Endothelial cell of umbilical vein (primary cell): ENCODE data around the gene RPL3.

Experiments
- EZH2 ChIP-seq: IDR thresholded peaks from 2 replicates; pipeline ENCODE4 v1.6.1; 2012; ENCODE audit warnings: borderline replicate concordance, low read depth, mild to moderate bottlenecking, moderate library complexity, low read length, inconsistent platforms; ENCODE audit not compliant: severe bottlenecking
- FOS ChIP-seq: IDR thresholded peaks from 2 replicates; pipeline ENCODE4 v1.6.1; 2011; ENCODE audit warnings: mild to moderate bottlenecking, low read length, moderate library complexity, borderline replicate concordance; ENCODE audit not compliant: insufficient read depth
- MYC ChIP-seq: IDR thresholded peaks from one replicate; pipeline ENCODE4 v1.6.1; 2011; ENCODE audit warnings: mild to moderate bottlenecking, low read depth, low read length
- POLR2A ChIP-seq: IDR thresholded peaks from 2 replicates; pipeline ENCODE4 v1.6.1; 2012; ENCODE audit warnings: low read depth, mild to moderate bottlenecking, control low read depth, low read length
- POLR2AphosphoS5 ChIP-seq: IDR thresholded peaks from 2 replicates; pipeline ENCODE4 v1.6.1; 2012; ENCODE audit warnings: low read depth, mild to moderate bottlenecking, control low read depth, low read length, moderate library complexity; ENCODE audit not compliant: insufficient read depth
- TF ChIP-seq, protein P1 (sequence below), 2 donors: IDR thresholded peaks; 1 replicate in 1 of 2; 2 replicates in 1 of 2; pipeline ENCODE4 v1.5.1; 2011; ENCODE audit warnings: low read length in 2 of 2, mild to moderate bottlenecking in 2 of 2, moderate library complexity in 2 of 2, control low read depth in 1 of 2, inconsistent platforms in 1 of 2, low read depth in 1 of 2; ENCODE audit not compliant: insufficient read depth in 1 of 2; ENCODE audit errors: extremely low read depth in 1 of 2
- TF ChIP-seq, protein P2 (sequence below): IDR thresholded peaks from 2 replicates; pipeline ENCODE4 v1.6.1; 2011; ENCODE audit not compliant: insufficient read depth, insufficient read length

DNA sequence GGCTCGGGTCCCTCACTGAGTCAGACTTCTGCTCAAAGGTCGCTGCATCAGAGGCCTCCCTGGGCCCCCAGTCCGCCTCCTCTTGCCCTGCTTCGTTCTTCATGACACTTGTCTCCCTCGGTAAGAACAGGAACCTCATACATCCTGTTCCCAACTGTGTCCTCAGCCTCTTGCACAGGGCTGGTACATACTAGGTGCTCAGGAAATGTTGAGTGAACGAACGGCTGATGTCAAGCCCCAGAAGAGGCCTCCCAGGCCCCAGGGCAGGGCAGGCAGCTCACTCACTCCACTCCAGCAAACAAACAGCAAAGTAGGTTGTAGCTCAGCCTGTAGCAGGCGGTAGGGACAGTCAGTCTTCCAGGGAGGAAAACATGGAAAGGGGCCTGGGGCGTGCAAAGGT is 47.6 kb upstream of the RPL3 start:
- TF ChIP-seq, protein P1, sequence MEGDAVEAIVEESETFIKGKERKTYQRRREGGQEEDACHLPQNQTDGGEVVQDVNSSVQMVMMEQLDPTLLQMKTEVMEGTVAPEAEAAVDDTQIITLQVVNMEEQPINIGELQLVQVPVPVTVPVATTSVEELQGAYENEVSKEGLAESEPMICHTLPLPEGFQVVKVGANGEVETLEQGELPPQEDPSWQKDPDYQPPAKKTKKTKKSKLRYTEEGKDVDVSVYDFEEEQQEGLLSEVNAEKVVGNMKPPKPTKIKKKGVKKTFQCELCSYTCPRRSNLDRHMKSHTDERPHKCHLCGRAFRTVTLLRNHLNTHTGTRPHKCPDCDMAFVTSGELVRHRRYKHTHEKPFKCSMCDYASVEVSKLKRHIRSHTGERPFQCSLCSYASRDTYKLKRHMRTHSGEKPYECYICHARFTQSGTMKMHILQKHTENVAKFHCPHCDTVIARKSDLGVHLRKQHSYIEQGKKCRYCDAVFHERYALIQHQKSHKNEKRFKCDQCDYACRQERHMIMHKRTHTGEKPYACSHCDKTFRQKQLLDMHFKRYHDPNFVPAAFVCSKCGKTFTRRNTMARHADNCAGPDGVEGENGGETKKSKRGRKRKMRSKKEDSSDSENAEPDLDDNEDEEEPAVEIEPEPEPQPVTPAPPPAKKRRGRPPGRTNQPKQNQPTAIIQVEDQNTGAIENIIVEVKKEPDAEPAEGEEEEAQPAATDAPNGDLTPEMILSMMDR (IDR thresholded peaks at IDR 0.05; ENCODE audit: extremely low read depth in 1 of 2, insufficient read depth in 1 of 2, low read depth in 1 of 2, low read length in 2 of 2), result no peak
- TF ChIP-seq FOS (no peak), POLR2AphosphoS5 (no peak), POLR2A (no peak), EZH2 (no peak), MYC (no peak)
- TF ChIP-seq, protein P2, sequence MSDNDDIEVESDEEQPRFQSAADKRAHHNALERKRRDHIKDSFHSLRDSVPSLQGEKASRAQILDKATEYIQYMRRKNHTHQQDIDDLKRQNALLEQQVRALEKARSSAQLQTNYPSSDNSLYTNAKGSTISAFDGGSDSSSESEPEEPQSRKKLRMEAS, result no peak
